ENCODE measurements around the gene PRF1. TPM values are rescaled to one million over a fixed set of nuclear protein-coding genes. Genes with fewer than 3 reads are reported as not detected.

Gene PRF1
- total RNA-seq, 4 donors from 2014 or later, result 0.34 to 2.5 (median 0.70) TPM; not detected in 1

- DNase-seq (ENCODE audit: low spot score in 2 of 2), result no peak
- Histone ChIP-seq H3K27ac (no peak overlapping the region), H3K4me1 (peaks cover 19% of the 10 kb centered on the region)
These were observed 24.1 kb downstream of the PRF1 start for GRCh38 chr10:70578371-70578947.

GRCh38 chr10:70576803-70577517 is 25.6 kb downstream of the PRF1 start:
- Histone ChIP-seq H3K36me3 (no peaks in the 10 kb centered on the region), H3K27me3 (no peaks in the 10 kb centered on the region), H3K4me1 (peaks cover 23% of the 10 kb centered on the region), H3K4me3 (no peak overlapping the region), H3K27ac (no peak overlapping the region), H3K9me3 (no peaks in the 10 kb centered on the region)
- TF ChIP-seq POLR2A (IDR thresholded peaks at IDR 0.05) (no peak), EP300 (IDR thresholded peaks at IDR 0.05) (no peak), POLR2AphosphoS5 (IDR thresholded peaks at IDR 0.05) (no peak), CTCF (IDR thresholded peaks at IDR 0.05) (no peak)
- 71% methylated on average over 2 of the region's 2 CpGs for WGBS
- DNase-seq (ENCODE audit: low spot score in 2 of 2), result no peak

More at GRCh38 chr10:70578371-70578947, 24.1 kb downstream of the PRF1 start:
- TF ChIP-seq POLR2A (IDR thresholded peaks at IDR 0.05) (no peak), CTCF (IDR thresholded peaks at IDR 0.05) (no peak), POLR2AphosphoS5 (IDR thresholded peaks at IDR 0.05) (no peak), EP300 (IDR thresholded peaks at IDR 0.05) (no peak)
- Histone ChIP-seq H3K36me3 (no peaks in the 10 kb centered on the region), H3K9me3 (no peaks in the 10 kb centered on the region), H3K4me3 (no peak overlapping the region), H3K27me3 (no peaks in the 10 kb centered on the region)
- WGBS, result 65% methylated on average over 7 of the region's 7 CpGs

- peaks cover 23% of the 10 kb centered on the region for H3K4me1 ChIP-seq
- WGBS, result 33% methylated on average over 12 of the region's 12 CpGs
- H3K9me3 ChIP-seq, result no peaks in the 10 kb centered on the region
- no peak for DNase-seq (ENCODE audit: low spot score in 2 of 2)
- no peak overlapping the region for H3K4me3 ChIP-seq
- no peak for TF ChIP-seq POLR2AphosphoS5 (IDR thresholded peaks at IDR 0.05)
- no peak for TF ChIP-seq POLR2A (IDR thresholded peaks at IDR 0.05)
- no peak for TF ChIP-seq CTCF (IDR thresholded peaks at IDR 0.05)
- no peak for TF ChIP-seq EP300 (IDR thresholded peaks at IDR 0.05)
- H3K27me3 ChIP-seq, result no peaks in the 10 kb centered on the region
- H3K36me3 ChIP-seq, result no peaks in the 10 kb centered on the region
- H3K27ac ChIP-seq, result peak overlapping the region; percentile 6
These were observed 26.4 kb downstream of the PRF1 start for GRCh38 chr10:70575874-70576802.

GRCh38 chr10:70575486-70575873 is 27.1 kb downstream of the PRF1 start:
- no peaks in the 10 kb centered on the region for H3K36me3 ChIP-seq
- peak overlapping the region; percentile 6 for H3K27ac ChIP-seq
- no peak overlapping the region for H3K4me3 ChIP-seq
- H3K9me3 ChIP-seq, result no peaks in the 10 kb centered on the region
- H3K4me1 ChIP-seq, result peaks cover 23% of the 10 kb centered on the region
- no peak for TF ChIP-seq POLR2A (IDR thresholded peaks at IDR 0.05)
- no peak for TF ChIP-seq EP300 (IDR thresholded peaks at IDR 0.05)
- TF ChIP-seq POLR2AphosphoS5 (IDR thresholded peaks at IDR 0.05), result no peak
- TF ChIP-seq CTCF (IDR thresholded peaks at IDR 0.05), result no peak
- 29% methylated on average over 4 of the region's 4 CpGs for whole genome bisulfite sequencing
- DNase-seq (ENCODE audit: low spot score in 2 of 2), result no peak
- H3K27me3 ChIP-seq, result no peaks in the 10 kb centered on the region
